ENCODE results near the gene EXOSC10. TPM values are rescaled to one million over a fixed set of nuclear protein-coding genes. Genes with fewer than 3 reads are reported as not detected.

EXOSC10 gene
- total RNA-seq, 1 donor from 2014 or later: 62.6 TPM

DNA sequence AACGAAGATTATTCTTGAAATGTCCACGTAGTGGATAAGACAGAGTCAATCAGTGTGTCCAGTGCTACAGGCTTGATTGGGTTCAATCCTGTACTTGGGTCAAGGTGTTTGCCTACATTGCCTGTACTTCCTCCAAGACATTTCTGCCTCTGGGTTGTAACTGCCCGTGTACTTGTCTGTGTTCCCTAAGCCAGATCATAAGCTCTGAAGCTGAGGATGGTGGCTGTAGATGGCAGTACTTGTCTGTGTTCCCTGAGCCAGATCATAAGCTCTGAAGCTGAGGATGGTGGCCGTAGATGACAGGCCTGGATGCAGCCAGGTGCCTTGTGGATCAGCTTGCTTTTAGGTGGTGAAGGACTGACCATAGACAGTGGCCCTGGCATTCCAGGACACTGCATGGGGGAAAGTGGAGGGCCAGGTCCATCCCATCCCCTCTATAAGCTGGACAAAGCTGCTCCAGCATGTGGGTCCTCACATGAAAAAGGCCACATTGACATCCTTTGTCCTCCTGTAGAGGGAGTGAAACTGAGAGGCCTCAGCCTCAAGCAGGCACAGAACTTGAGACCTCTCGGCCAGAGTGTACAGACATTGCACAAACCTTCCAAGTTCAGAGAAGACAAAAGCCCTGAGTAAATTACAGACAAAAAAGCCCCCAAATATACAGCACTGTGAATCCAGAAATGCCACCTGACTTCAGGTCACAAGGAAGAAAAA is 37.9 kb downstream of the EXOSC10 start:
- no peak overlapping the region for H3K4me3 ChIP-seq
- TF ChIP-seq, protein P1, sequence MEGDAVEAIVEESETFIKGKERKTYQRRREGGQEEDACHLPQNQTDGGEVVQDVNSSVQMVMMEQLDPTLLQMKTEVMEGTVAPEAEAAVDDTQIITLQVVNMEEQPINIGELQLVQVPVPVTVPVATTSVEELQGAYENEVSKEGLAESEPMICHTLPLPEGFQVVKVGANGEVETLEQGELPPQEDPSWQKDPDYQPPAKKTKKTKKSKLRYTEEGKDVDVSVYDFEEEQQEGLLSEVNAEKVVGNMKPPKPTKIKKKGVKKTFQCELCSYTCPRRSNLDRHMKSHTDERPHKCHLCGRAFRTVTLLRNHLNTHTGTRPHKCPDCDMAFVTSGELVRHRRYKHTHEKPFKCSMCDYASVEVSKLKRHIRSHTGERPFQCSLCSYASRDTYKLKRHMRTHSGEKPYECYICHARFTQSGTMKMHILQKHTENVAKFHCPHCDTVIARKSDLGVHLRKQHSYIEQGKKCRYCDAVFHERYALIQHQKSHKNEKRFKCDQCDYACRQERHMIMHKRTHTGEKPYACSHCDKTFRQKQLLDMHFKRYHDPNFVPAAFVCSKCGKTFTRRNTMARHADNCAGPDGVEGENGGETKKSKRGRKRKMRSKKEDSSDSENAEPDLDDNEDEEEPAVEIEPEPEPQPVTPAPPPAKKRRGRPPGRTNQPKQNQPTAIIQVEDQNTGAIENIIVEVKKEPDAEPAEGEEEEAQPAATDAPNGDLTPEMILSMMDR (IDR thresholded peaks at IDR 0.05): no peak
- TF ChIP-seq POLR2A (IDR thresholded peaks at IDR 0.05): no peak
- TF ChIP-seq POLR2AphosphoS5 (IDR thresholded peaks at IDR 0.05; ENCODE audit: insufficient read depth in 1 of 2, low read depth in 1 of 2): no peak
- H3K27ac ChIP-seq: no peak overlapping the region
- no peak for DNase-seq (ENCODE audit: extremely low spot score in 2 of 2)
- intact Hi-C loops (cut with DNase I): no loop called here
- H3K27me3 ChIP-seq: no peaks in the 10 kb centered on the region
- peaks cover 0 to 23% of the 10 kb centered on the region in 2 donors for H3K36me3 ChIP-seq
- H3K4me1 ChIP-seq: peaks cover 26% of the 10 kb centered on the region
- no peaks in the 10 kb centered on the region for H3K9me3 ChIP-seq

DNA sequence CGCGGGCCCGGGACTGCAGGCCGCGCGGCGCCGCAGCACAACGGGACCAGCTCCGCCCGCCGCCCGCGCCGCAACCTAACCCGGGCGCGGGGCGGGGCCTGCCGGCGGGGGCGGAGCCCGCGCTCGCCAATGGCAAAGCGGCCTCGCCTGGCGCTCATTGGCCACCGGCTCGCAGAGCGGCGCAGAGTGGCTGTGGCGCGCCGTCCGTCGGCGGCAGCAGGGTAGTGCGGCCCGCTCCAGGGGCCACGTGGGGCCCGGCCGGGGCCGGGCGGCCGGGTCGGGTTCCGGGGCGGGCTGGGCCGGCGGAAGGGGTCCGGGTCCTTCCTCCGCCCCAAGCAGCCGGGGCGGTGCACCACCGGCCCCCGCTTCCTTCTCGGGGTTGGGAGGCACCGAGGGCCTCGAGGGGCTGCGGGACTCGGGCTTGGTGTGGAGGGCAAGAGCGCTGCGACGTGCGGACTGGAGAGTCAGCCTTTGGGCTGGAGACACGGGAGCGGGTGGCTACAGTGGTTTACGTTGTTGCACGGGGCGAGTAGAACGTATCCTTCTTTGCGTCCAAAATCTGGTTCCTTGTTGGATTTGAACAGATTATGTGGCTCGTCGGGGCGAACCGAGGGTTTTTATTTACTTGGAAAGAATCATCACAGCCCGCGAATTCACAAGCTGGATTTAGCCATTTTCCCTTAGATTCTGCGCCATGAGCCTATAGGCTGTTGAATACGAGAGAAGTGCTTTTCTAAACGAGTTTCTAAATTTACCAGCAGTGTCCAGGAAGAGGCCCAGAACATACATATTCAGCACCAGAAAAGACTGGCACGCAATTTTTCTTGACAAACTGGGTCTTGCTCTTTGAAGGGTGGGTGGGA is 39.5 kb downstream of the EXOSC10 start, which contains the start of gene SRM:
SRM (minus strand) TSS at position 51 of the 863 bp plus-strand sequence. CDS start 75 bp downstream, outside the sequence.
- no peak for DNase-seq (ENCODE audit: extremely low spot score in 2 of 2)
- Histone ChIP-seq H3K27me3 (no peaks in the 10 kb centered on the region), H3K4me1 (peaks cover 26% of the 10 kb centered on the region), H3K9me3 (no peaks in the 10 kb centered on the region), H3K4me3 (peak within 1 kb of the TSS; percentile 90 to 95), H3K36me3 (peaks cover 0 to 20% of the 10 kb centered on the region in 2 donors), H3K27ac (peak within 1 kb of the TSS; percentile 63)
- TF ChIP-seq POLR2AphosphoS5 (IDR thresholded peaks at IDR 0.05; ENCODE audit: insufficient read depth in 1 of 2, low read depth in 1 of 2): peak in 1 of 2 donors; percentile 25
- TF ChIP-seq, protein P1 (IDR thresholded peaks at IDR 0.05): peak in 1 of 3 experiments; percentile 21
- TF ChIP-seq POLR2A (IDR thresholded peaks at IDR 0.05): peak in 1 of 2 donors; percentile 32
- intact Hi-C loops (cut with DNase I): no loop called here

DNA sequence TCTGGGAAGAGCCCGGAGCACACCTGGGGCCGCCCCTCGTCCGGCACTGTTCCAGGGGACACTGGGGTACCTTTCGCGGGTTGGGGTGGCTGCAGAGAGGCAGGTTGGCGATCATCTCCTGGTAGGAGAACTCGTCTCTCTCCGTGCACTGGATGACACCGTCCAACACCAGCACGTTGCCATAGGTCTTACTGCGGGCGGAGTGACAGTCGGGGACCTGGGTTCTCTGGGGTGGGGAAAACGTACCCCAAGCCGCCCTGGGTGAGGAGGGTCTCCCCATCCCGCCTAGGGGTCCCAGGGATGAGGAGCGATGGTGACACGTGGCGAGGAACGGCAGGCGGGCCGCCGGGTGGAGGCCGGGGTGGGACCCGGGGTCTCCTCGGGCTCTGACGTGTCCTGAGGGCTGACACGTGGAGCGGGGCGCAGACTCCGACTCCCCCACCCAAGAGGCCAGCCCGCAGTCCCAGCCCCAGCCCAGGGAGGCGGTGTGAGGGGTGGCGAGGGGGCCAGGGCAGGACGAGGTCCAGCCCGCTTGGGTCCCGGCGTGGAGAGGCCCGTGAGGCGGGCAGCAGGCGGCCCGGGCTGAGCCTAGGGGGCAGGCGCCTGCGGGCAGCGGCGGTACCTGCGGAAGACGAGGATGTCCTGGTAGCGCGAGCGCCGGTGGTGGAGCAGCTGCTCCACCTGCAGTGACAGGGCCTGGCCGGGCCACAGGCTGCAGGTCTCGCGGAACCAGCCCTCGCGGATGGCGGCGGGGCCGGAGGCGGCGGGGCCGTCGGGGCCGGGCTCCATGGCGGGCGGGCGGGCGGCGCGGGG is 40.3 kb downstream of the EXOSC10 start:
- no peak for DNase-seq (ENCODE audit: extremely low spot score in 2 of 2)
- peak overlapping the region; percentile 58 for H3K27ac ChIP-seq
- intact Hi-C loops (cut with DNase I): no loop called here

DNA sequence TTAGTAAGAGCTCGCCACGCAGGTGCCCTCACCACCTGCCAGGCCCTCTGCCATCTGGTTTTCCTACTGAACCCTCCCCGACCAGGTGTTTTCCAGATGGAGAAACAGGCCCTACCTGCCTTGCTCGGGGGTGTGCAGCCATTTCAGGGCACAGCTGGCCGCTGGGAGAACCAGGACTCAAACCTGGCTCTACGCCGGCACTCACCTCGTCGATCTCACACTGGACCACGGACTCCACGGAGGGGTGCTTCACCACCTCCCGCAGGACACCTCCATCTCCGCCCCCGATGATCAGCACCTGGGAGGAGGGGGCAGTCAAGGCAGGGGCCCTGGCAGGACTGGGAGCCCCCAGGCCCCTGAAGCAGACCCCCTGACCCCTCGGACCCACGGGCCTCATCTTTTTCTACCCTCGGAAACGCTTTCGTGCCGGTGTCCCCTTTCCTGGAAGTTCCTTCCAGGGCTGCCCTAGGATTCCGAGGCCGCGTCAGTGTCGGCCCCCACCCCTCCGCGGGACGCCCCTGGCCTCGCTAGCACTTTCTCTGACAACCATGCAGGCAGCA is 41.0 kb downstream of the EXOSC10 start:
- Histone ChIP-seq H3K4me3 (peak overlapping the region; percentile 90 to 95), H3K9me3 (no peaks in the 10 kb centered on the region), H3K4me1 (peaks cover 26% of the 10 kb centered on the region), H3K36me3 (peaks cover 0 to 21% of the 10 kb centered on the region in 2 donors), H3K27ac (peak overlapping the region; percentile 58), H3K27me3 (no peaks in the 10 kb centered on the region)
- TF ChIP-seq POLR2AphosphoS5 (IDR thresholded peaks at IDR 0.05; ENCODE audit: insufficient read depth in 1 of 2, low read depth in 1 of 2) (no peak), POLR2A (IDR thresholded peaks at IDR 0.05) (no peak)
- TF ChIP-seq, protein P1 (IDR thresholded peaks at IDR 0.05): no peak
- intact Hi-C loops (cut with DNase I): no loop called here
- no peak for DNase-seq (ENCODE audit: extremely low spot score in 2 of 2)

More for the DNA sequence above, 40.3 kb downstream of the EXOSC10 start:
- no peaks in the 10 kb centered on the region for H3K27me3 ChIP-seq
- peak overlapping the region; percentile 90 to 95 for H3K4me3 ChIP-seq
- peaks cover 26% of the 10 kb centered on the region for H3K4me1 ChIP-seq
- H3K36me3 ChIP-seq: peaks cover 0 to 18% of the 10 kb centered on the region in 2 donors
- no peak for TF ChIP-seq POLR2AphosphoS5 (IDR thresholded peaks at IDR 0.05; ENCODE audit: insufficient read depth in 1 of 2, low read depth in 1 of 2)
- TF ChIP-seq, protein P1 (IDR thresholded peaks at IDR 0.05): no peak
- no peak for TF ChIP-seq POLR2A (IDR thresholded peaks at IDR 0.05)
- no peaks in the 10 kb centered on the region for H3K9me3 ChIP-seq
